ENCODE results near the gene STX1B. TPM values are rescaled to one million over a fixed set of nuclear protein-coding genes. Genes with fewer than 3 reads are reported as not detected.

STX1B gene
- total RNA-seq, 1 experiment from 2014 or later, result 3.7 TPM

- ATAC-seq (no peak), DNase-seq (ENCODE audit: low read depth, low spot score) (no peak)
- Histone ChIP-seq H3K9me3 (ENCODE audit: control insufficient read depth, insufficient read depth, low read depth, low read length) (no peaks in the 10 kb centered on the region), H3K27ac (ENCODE audit: low read length) (no peak overlapping the region), H3K4me3 (ENCODE audit: low read depth in 2 of 2, low read length in 2 of 2) (no peak overlapping the region), H3K27me3 (ENCODE audit: control insufficient read depth, insufficient read depth, low read length) (no peaks in the 10 kb centered on the region), H3K4me1 (ENCODE audit: control insufficient read depth, insufficient read depth, low read length) (peaks cover 6% of the 10 kb centered on the region; the same call in 1 of the 2 replicates), H3K36me3 (ENCODE audit: control insufficient read depth, insufficient read depth, low read length) (no peaks in the 10 kb centered on the region)
- ChIA-PET POLR2A (no interaction called here), CTCF (interaction anchor here (0.7 kb wide), 1 partner anchor 141 kb away, joined by 5 read pairs; no protein-coding TSS in a partner anchor)
- intact Hi-C loops (cut with micrococcal nuclease; ENCODE audit: unreplicated experiment) (no loop called here), in situ Hi-C loops (cut with HindIII; ENCODE audit: low pct_unique_long_range_greater_than_20kb, low sequenced_read_pairs) (no loop called here)
- no peak for TF ChIP-seq POLR2AphosphoS5 (IDR thresholded peaks at IDR 0.05; ENCODE audit: low read depth, low read length)
- TF ChIP-seq REST (IDR thresholded peaks at IDR 0.05; ENCODE audit: insufficient read depth in 1 of 2, low read depth in 2 of 2, low read length in 1 of 2), result no peak
- TF ChIP-seq TCF7L2 (IDR thresholded peaks at IDR 0.05; ENCODE audit: low read depth, low read length), result no peak
- TF ChIP-seq CTCF (IDR thresholded peaks at IDR 0.05), result no peak
- TF ChIP-seq SIN3A (IDR thresholded peaks at IDR 0.05; ENCODE audit: borderline replicate concordance, insufficient read depth, low read depth, low read length), result no peak
- BruUV-seq (replicated peaks), result no TSS peak
These were observed 3.8 kb downstream of the STX1B start for GRCh38 chr16:31006589-31006988.

GRCh38 chr16:31006086-31006385 lies 4.4 kb downstream of the STX1B start:
- intact Hi-C loops (cut with micrococcal nuclease; ENCODE audit: unreplicated experiment), result no loop called here
- ATAC-seq, result peak; percentile 18; the same call in 1 of the 2 replicates
- Histone ChIP-seq H3K4me1 (ENCODE audit: control insufficient read depth, insufficient read depth, low read length) (peaks cover 6% of the 10 kb centered on the region; the same call in 1 of the 2 replicates), H3K4me3 (ENCODE audit: low read depth in 2 of 2, low read length in 2 of 2) (no peak overlapping the region), H3K27ac (ENCODE audit: low read length) (no peak overlapping the region), H3K36me3 (ENCODE audit: control insufficient read depth, insufficient read depth, low read length) (no peaks in the 10 kb centered on the region), H3K27me3 (ENCODE audit: control insufficient read depth, insufficient read depth, low read length) (no peaks in the 10 kb centered on the region), H3K9me3 (ENCODE audit: control insufficient read depth, insufficient read depth, low read depth, low read length) (no peaks in the 10 kb centered on the region)
- BruUV-seq (replicated peaks), result no TSS peak
- no peak for DNase-seq (ENCODE audit: low read depth, low spot score)
- ChIA-PET POLR2A (no interaction called here), CTCF (interaction anchor here (0.7 kb wide), 1 partner anchor 142 kb away, joined by 5 read pairs; no protein-coding TSS in a partner anchor)
- in situ Hi-C loops (cut with HindIII; ENCODE audit: low pct_unique_long_range_greater_than_20kb, low sequenced_read_pairs), result no loop called here
- TF ChIP-seq POLR2AphosphoS5 (IDR thresholded peaks at IDR 0.05; ENCODE audit: low read depth, low read length), result no peak
- no peak for TF ChIP-seq CTCF (IDR thresholded peaks at IDR 0.05)
- no peak for TF ChIP-seq TCF7L2 (IDR thresholded peaks at IDR 0.05; ENCODE audit: low read depth, low read length)
- TF ChIP-seq REST (IDR thresholded peaks at IDR 0.05; ENCODE audit: insufficient read depth in 1 of 2, low read depth in 2 of 2, low read length in 1 of 2), result no peak
- no peak for TF ChIP-seq SIN3A (IDR thresholded peaks at IDR 0.05; ENCODE audit: borderline replicate concordance, insufficient read depth, low read depth, low read length)

Measured in Panc1 (cell line).